Muscle layer of duodenum (tissue), 2 donors: ENCODE data around the gene MTERF4.
"Not testable (repeated sequence)": the region's sequence is repeated elsewhere in the genome, so short reads cannot be mapped to it uniquely, and the experiment has no call there.

ENCODE experiments used
- H3K27ac ChIP-seq: one replicate; pipeline ENCODE4 v1.7.0; 2013; ENCODE audit warnings: mild to moderate bottlenecking, low read length
- H3K27me3 ChIP-seq: one replicate; pipeline ENCODE4 v1.7.0; 2013; ENCODE audit warnings: low read depth, mild to moderate bottlenecking, control low read depth, low read length
- H3K36me3 ChIP-seq, 2 donors: one replicate each; pipeline ENCODE4 v1.7.0; 2013; ENCODE audit warnings: low read length in 2 of 2, control low read depth in 1 of 2, mild to moderate bottlenecking in 1 of 2; ENCODE audit not compliant: insufficient read depth in 2 of 2, control insufficient read depth in 1 of 2
- H3K4me1 ChIP-seq, 2 donors: one replicate each; pipeline ENCODE4 v1.7.0; 2013; ENCODE audit warnings: low read length in 2 of 2, mild to moderate bottlenecking in 2 of 2, control low read depth in 1 of 2, moderate library complexity in 1 of 2; ENCODE audit not compliant: insufficient read depth in 2 of 2, control insufficient read depth in 1 of 2
- H3K4me3 ChIP-seq, 2 donors: one replicate each; pipeline ENCODE4 v1.7.0; 2013; ENCODE audit warnings: low read length in 2 of 2, low read depth in 1 of 2, mild to moderate bottlenecking in 1 of 2
- H3K9me3 ChIP-seq, 2 donors: one replicate each; pipeline ENCODE4 v1.7.0; 2013; ENCODE audit warnings: low read length in 2 of 2, control low read depth in 1 of 2, mild to moderate bottlenecking in 1 of 2; ENCODE audit not compliant: control insufficient read depth in 1 of 2
- donor health status: healthy.

Gene MTERF4

DNA sequence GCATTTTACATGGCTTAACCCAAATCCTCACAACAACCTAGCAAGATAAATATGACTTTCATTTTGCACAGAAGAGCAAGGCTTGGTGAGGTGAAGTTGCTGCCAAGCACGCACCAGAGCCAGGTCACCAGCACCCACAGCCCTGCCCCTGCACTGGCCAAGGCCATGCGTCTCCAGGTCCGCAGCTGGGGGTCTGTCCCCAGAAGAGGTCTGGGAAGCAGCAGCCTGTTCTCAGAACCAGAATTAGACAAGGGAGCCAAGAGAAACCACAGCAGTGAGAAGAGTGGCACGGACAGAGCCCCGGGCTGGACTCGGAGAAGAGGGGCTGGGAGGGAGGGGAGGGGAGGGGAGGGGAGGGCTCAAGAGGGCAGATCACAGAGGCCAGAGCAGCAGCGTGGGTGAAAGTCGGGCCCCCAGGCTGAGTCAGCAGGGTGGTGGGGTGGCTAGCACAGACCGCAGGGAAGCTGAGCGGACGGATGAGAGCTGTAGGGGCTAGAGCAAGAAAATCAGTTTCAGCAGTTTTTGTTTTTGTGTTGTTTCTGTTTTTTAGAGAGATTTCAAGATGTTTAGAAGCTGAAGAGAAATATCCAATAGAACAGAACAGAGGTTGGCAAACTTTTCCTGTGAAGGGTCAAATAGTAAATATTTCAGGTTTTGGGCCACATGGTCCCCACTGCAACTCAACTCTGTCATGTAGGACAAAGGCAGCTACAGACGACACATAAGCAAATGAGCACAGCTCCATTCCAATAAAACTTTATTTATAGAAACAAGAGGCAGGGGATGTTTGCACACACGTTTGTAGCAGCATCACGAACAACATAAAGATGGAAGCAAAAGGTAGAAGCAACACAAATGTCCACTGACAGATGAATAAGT is 7.4 kb upstream of the MTERF4 start:
- Histone ChIP-seq H3K36me3 (no peaks in the 10 kb centered on the region), H3K4me3 (no peak overlapping the region), H3K9me3 (no peaks in the 10 kb centered on the region), H3K27ac (no peak overlapping the region), H3K27me3 (no peaks in the 10 kb centered on the region), H3K4me1 (no peaks in the 10 kb centered on the region)

DNA sequence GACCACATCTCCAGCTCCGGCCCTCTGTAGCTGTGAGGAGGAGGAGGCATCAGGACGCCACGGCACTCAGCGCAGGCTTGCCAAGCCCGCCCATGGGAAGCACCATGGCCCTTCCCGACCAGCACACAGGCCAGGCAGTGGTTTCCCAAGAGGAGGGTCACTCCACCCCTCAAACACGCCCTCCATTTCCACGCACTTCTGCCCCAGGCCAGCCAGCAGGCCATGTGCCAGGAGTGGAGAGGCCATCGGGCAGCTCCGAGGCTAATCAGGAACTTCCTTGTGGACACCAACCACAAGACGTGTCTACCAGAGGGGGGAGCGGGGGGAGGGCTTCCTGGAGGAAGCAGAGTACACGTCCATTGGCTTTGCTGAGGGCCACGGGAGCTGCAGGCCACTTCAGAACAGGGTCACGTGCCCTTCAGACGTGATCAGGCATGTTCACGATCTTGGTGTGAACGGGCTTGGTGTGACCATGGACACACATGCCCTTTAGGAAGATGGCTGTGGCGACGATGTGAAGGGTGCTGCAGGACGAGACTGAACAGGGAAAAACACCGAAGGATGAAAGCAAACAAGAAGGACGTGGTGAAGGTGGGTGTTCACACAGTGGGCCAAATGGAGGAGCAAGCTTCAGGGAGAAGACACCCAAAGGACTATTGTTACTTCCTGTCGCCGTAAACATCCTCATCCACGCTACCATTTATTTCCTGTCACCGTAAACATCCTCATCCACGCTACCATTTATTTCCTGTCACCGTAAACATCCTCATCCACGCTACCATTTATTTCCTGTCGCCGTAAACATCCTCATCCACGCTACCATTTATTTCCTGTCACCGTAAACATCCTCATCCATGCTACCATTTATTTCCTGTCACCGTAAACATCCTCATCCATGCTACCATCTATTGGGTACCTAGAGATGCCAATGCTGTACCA is 6.5 kb upstream of the MTERF4 start:
- no peak overlapping the region for H3K4me3 ChIP-seq
- no peaks in the 10 kb centered on the region for H3K36me3 ChIP-seq
- no peaks in the 10 kb centered on the region for H3K27me3 ChIP-seq
- no peak overlapping the region for H3K27ac ChIP-seq
- no peaks in the 10 kb centered on the region for H3K9me3 ChIP-seq
- no peaks in the 10 kb centered on the region for H3K4me1 ChIP-seq

DNA sequence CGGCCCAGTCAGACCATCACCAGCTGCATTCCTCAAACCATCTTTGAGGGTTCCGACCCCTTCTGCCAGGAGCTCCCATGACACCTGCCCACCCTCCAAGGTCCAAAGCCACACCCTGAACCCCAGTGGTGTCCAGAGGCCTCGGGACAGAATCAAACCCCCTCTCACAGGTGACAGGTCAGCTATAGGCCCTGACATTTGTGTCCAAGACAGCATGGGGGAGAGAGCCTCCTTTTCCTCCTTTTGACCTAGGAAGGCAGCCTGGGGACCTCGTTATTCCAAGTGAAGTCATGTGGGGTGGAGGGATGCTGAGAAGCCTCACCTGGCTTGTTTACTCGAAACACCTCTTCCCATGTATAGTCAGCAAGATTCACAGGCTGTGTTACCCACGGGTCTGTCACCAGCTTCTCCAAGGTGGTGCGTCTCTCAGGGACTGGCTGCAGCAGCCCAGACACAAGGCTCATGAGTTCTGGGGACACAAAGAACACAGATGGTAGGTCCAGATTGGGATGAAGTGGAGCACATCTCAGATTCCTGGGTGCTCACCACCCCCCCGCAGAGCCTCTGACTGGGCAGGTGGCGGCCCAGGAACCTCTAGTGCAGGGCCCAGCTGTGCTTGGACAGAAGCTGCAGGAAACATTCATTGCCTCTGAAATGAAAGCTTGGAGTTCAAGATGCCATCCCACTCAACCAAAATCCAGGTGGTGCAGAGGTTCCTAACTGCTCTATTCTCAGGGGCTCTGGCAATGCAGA is 5.1 kb upstream of the MTERF4 start:
- Histone ChIP-seq H3K27ac (no peak overlapping the region), H3K27me3 (no peaks in the 10 kb centered on the region), H3K9me3 (no peaks in the 10 kb centered on the region), H3K36me3 (no peaks in the 10 kb centered on the region), H3K4me3 (no peak overlapping the region), H3K4me1 (peaks cover 0 to 10% of the 10 kb centered on the region in 2 donors)

DNA sequence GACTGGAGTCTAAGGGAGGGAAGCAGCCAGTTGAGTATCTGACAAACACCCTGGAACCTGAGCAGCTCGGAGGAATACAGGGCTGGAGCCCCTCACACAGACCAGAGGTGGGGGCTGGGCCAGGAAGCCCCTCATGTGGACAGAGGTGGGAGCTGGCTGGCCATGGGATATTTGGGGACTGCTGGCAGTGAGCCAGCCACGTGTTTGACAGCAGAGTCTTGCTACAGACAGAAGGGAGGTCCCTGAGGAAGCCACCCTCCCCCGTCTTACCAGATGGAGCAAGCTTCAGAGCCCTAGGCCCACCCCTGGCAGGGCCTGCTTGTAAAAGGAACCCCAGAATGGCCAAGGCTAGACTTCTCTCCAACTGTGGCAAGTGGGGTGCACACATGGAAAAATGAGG is 3.6 kb upstream of the MTERF4 start:
- no peak overlapping the region for H3K27ac ChIP-seq

DNA sequence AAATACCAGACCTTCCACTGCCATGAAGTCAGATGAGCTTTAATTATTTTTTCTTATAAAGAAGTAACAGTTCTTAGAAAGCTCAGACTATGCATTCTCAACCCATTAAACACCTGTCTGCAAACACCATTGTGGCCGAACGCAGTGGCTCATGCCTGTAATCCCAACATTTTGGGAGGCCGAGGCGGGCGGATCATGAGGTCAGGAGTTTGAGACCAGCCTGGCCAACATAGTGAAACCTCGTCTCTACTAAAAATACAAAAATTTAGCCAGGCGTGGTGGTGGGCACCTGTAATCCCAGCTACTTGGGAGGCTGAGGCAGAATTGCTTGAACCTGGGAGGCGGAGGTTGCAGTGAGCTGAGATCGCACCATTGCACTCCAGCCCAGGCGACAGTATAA is 2.5 kb upstream of the MTERF4 start:
- not testable (repeated sequence) for H3K27ac ChIP-seq, H3K4me3 ChIP-seq, H3K27me3 ChIP-seq, H3K36me3 ChIP-seq, H3K9me3 ChIP-seq
- peaks cover 0 to 29% of the 10 kb centered on the region in 2 donors for H3K4me1 ChIP-seq

More for the DNA sequence above, 3.6 kb upstream of the MTERF4 start:
- H3K4me1 ChIP-seq = peaks cover 0 to 20% of the 10 kb centered on the region in 2 donors
- no peaks in the 10 kb centered on the region for H3K27me3 ChIP-seq
- no peaks in the 10 kb centered on the region for H3K9me3 ChIP-seq
- H3K36me3 ChIP-seq = no peaks in the 10 kb centered on the region
- no peak overlapping the region for H3K4me3 ChIP-seq

DNA sequence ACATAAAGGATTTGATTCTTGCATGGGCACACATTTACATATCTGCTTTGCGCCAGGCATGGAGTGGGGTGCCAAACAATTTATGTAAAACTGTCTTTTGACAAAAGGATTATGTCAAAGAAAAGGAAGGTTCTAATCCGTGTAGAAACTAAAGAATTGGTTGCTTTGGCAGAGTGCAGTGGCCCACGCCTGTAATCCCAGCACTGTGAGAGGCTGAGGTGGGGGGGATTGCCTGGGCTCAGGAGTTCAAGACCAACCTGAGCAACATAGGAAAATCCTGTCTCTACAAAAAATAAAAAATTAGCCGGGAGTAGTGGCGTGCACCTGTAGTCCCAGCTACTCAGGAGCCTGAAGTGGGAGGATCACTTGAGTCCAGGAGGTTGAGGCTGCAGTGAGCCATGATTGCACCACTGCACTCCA is 1.1 kb upstream of the MTERF4 start:
- H3K36me3 ChIP-seq = peaks cover 0 to 11% of the 10 kb centered on the region in 2 donors
- H3K4me3 ChIP-seq = peak overlapping the region; percentile 89 to 94
- peak overlapping the region; percentile 94 for H3K27ac ChIP-seq
- peaks cover 0 to 31% of the 10 kb centered on the region in 2 donors for H3K4me1 ChIP-seq
- no peaks in the 10 kb centered on the region for H3K27me3 ChIP-seq
- no peaks in the 10 kb centered on the region for H3K9me3 ChIP-seq

DNA sequence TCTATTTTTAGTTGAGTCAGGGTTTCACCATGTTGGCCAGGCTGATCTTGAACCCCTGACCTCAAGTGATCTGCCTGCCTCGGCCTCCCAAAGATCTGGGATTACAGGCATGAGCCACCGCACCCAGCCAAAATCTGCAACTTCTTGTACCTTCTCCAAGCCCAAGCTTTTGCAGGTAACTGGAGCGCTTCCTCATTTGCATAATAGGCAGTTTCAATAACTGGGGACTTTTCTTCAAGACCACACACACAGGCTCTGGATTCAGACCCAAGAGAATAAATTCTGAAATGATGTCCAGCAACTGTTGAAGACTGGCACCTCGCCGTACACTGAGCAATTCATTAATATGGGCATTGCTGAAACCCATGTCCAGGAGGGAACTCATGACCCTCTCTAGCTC is 2.8 kb downstream of the MTERF4 start:
- H3K9me3 ChIP-seq = no peaks in the 10 kb centered on the region
- no peaks in the 10 kb centered on the region for H3K27me3 ChIP-seq
- H3K4me1 ChIP-seq = peaks cover 0 to 31% of the 10 kb centered on the region in 2 donors
- H3K36me3 ChIP-seq = peaks cover 33 to 38% of the 10 kb centered on the region in 2 donors
- no peak overlapping the region for H3K27ac ChIP-seq
- no peak overlapping the region for H3K4me3 ChIP-seq

DNA sequence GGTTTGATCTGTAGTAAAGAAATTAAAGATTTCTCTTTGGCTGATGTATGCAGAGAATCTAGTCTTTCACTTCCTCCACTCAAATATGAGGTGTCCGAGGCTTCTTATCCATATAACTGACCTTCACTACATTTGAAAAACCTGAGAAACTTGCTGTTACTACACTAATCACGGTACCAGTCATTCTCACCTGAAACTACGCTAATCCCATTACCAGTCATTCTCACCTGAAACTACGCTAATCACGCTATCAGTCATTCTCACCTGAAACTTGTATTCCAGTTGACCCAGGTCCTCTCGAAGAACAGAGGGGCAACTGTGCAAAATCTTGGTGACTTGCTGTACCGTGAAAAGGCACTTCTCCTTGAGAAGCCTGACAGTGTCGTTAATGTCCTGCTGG is 5.1 kb downstream of the MTERF4 start:
- no peaks in the 10 kb centered on the region for H3K9me3 ChIP-seq
- peaks cover 0 to 21% of the 10 kb centered on the region in 2 donors for H3K4me1 ChIP-seq
- no peak overlapping the region for H3K27ac ChIP-seq

DNA sequence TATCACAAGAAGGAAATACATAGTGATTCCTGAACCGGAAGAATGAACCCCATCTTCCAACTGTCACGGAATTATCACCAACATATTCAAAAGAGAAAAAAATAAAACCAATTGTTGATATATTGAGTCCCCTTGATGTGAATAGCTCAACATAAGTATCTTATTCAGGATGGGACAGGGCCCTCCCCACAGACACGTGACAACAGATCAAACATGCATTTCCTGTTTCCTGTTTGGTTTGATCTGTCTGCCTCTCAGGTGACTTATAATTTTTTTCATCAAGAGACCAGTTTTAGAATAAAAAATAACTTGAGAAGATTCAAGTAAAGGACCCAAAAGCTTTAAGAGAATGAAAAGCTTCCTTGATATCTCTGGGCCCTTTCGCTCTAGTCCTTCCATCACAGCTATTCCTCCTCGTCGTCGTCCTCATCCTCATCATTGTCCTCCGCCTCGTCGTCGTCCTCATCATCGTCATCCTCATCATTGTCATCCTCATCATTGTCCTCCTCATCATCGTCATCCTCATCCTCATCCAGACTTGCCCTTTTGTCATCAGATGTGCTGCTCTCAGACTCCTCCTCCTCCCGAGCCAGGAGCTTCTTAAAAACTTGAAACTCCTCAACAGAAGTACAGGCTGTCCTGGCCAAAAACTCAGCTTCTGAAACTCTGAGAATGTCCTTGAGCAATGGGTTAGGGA is 6.3 kb downstream of the MTERF4 start:
- no peak overlapping the region for H3K27ac ChIP-seq
- H3K36me3 ChIP-seq = peaks cover 52 to 72% of the 10 kb centered on the region in 2 donors
- no peaks in the 10 kb centered on the region for H3K9me3 ChIP-seq
- peaks cover 0 to 13% of the 10 kb centered on the region in 2 donors for H3K4me1 ChIP-seq
- no peaks in the 10 kb centered on the region for H3K27me3 ChIP-seq
- H3K4me3 ChIP-seq = no peak overlapping the region

More for the DNA sequence above, 5.1 kb downstream of the MTERF4 start:
- H3K27me3 ChIP-seq = no peaks in the 10 kb centered on the region
- peaks cover 52 to 61% of the 10 kb centered on the region in 2 donors for H3K36me3 ChIP-seq
- no peak overlapping the region for H3K4me3 ChIP-seq

DNA sequence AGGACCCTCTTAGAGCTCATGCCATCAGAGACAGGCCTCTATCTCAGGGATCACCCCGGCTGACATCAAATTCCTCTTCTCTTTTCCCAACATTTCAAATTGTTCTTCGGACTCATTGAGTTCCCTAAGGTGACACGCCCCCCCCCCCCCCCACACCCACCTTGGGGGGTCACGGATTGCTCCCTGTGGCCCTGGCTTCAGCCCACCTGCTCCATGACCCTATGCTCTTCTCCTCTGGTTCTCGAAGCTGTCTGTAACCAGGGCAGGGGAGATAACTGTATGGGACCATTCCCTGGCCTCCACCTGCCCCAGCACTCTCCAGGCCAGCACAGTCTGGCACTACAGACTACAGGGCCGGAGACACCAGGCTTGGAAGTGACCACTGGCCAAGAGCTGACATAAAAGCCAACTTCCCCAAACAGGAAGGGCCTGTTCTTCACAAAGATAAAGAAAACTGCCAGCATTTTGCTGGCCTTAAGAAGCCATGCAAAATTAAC is 7.1 kb downstream of the MTERF4 start:
- Histone ChIP-seq H3K27me3 (no peaks in the 10 kb centered on the region), H3K4me1 (peaks cover 0 to 6% of the 10 kb centered on the region in 2 donors), H3K27ac (no peak overlapping the region)

More for the DNA sequence above, 7.1 kb downstream of the MTERF4 start:
- Histone ChIP-seq H3K9me3 (no peaks in the 10 kb centered on the region), H3K4me3 (no peak overlapping the region), H3K36me3 (peaks cover 52 to 79% of the 10 kb centered on the region in 2 donors)
